EL (cell line): ENCODE results near the gene GPR4.

Experiments
- DNase-seq: peaks from one replicate; pipeline ENCODE4 v3.0.0-alpha.2; 2016

The GPR4 gene

DNA sequence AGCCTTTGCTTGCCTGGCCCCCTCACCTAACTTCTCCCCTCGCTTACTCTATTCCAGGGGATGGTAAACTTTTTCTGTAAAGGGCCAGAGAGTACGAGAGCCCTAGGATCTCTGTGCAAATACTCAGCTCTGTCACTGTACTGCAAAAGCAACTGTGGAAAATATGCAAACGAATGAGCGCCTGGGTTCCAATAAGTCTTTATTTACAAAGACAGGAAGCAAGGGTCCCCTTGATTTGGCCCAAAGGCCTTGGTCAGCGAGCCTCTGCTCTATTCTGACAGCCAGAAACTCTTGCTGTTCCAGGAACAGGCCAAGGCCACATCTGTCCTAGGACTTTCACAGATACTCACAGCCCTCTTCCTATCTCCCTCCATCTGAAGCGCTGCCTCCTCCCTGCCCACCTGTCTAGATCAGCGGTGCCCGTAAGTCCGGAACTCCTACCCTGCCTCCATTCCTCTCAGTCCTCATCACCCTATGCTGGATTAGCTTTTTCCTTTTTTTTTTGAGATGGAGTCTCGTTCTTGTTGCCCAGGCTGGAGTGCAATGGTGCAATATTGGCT lies 54.7 kb downstream of the GPR4 start:
- DNase-seq: no peak

DNA sequence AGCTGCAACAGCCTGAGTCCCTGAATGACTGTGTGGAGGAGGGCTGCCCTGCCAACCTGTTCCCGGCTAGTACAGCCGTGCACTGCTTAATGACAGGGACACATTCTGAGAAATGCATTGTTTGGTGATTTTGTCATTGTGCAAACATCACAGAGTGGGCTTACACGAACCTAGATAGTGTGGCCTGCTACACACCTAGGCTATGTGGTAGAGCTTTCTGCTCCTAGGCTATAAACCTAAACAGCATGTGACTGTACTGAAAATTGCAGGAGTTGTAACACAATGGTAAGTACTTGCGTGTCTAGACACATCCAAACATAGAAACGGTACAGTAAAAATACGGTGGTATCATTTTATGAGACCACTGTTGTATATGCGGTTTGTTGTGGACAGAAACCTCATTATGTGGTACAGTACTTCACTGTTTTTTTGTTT lies 59.8 kb downstream of the GPR4 start:
- no peak for DNase-seq
